Activated CD4-positive, alpha-beta T cell treated with anti-CD3 and anti-CD28 coated beads, Interleukin-2, amount 50 U/mL, for 16 hours (primary cell): ENCODE measurements around the gene PGLYRP4.

Source experiments
- DNase-seq: peaks from one replicate; pipeline ENCODE4 v3.0.0-alpha.2; 2020

Gene PGLYRP4

DNA sequence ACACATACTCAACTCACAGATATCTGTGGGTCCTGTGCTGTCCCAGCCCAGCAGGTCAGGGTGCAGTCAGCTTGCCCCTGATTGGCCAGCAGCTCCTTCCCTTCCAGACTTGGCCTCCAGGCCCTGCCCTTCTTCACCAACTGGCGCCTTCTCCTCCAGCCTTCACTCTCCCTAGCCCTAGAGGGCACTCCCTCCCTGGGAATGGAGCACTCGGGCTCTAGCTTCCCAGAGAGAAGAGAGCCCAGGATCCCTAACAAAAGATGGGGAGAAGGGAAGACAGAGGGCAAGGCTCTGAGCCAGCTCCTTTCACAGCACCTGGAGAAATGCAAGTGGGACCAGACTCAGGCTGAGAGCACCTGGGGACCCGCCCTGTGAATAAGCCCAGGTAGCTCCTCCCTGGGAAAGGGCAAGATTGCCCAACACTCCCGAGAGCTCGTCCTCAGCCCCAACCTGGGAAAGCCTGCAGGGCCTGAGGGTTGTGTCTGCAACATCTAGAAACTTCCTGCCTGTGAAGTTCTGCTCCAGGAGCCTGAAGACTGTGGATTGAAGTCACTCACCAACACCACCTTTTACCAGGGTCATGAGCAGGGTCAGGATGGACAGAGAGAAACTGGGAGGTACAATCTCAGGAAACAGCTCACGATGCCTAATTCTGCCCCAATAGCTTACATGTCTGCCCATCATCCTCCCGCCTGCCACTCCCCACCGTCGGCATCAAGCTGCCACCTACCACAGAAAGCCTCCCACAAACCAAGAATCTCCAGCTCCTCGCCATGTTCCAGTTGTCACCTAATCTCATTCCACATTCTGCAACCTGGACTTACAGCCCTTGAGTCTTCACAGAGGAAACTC, at the start of gene PGLYRP4:
PGLYRP4 (minus strand) TSS at position 331 of the 852 bp plus-strand sequence. CDS start 909 bp downstream, outside the sequence.
- DNase-seq: no peak

GRCh38 chr1:153397924-153398651, 49.4 kb upstream of the PGLYRP4 start:
- DNase-seq: no peak

DNA sequence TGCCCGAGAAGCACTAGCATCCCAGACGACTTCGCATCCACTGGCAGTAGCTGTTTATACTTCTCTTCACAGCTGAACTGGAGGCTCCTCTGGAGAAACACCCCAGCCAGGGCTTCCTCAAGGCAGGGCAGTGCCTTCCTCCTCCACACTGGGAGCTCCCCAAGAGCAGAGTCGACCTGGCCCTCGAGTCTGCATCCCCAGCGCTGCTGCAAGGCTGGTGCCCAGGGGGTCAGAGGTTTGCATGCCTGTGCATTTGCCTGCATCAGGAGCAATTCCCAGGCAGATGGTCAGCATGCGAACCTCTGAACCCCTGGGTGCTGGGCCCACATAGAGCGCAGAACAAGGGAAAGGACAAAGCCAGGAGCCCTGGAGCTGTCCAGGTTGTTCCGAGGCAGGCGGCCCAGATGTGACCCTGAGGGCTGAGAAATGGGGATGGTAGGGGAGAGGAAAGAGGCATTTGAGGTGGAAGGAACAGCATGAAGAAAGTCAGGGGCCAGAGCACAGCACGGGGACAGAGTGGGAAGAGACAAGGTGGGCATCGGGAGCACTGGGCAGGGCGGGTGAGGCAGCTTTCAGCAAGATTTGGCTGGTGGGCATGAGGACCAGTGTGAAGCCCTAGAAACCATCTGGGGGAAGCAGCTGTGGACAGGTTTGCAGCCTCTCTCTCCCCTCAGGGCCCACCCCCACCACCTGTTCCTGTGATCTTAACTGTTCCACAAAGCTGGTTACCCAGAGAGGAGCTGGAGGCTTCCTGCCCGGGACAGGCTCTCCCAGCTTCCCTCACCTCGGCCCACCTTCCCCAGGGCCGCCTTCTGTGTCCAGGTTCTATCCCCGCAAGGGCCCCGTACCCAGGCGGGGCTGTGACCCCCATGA, 48.6 kb upstream of the PGLYRP4 start:
- no peak for DNase-seq

DNA sequence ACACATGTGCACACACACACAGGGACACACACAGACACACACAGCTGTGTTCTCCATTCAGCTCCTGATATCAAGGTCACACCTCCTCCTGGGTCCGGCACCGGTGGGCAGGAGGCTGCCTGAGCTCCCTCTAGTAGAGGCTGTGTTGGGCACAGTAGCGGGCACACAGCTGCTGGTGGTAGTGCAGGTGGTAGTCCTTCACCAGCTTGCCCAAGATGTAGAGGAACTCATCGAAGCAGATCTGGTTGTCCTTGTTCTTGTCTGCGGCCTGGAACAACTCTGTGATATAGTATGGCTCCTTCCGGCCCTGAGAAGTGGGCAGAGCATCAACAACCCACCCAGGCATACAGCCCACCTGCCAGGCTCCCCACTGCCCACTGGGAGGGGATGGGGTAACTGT, 47.8 kb upstream of the PGLYRP4 start:
- DNase-seq: no peak

DNA sequence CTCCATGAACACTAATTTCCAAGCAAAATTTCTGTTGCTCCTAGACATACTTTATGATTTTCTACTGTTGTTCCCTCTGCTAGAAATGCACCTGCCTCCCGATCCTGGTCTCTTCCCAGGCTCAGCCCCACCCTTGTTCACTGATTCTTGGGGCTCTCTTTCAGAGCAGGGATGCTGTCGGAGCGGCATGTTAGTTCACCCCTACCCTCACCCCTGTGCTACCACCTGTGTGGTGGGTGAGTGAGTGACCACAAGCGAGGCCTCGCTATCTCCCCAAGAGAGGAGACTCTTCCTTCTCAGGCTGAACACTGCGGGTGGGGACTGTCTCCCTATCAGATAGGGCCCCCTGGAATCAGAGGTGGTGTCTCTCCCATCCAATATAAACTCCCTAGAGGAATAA, 47.1 kb upstream of the PGLYRP4 start:
- DNase-seq: no peak

DNA sequence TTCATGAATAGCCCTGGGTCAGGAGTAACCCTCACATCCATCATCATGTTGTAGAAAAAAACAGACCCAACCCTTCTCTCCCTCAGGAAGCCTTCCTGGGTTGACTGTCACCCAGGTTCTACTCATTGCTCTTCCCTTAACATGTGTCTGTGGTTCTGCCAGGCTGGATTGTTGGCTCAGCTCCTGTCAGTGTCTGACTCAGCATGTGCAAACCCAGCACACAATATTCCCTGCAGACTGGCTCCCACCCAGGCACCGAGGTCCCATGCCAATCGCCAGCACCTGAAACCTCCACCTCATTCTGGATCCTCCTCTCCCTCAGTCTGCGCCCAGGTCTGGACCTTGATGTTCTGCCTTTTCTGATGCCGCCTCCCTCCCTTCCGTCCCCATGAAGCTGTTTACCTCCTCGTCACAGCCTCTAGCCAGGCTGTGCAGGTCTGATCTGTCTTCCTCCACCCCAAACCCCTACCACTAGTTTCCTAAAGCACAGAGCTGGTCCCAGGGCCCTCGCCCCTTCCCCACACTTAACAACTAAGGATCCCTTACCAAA, 46.6 kb upstream of the PGLYRP4 start:
- DNase-seq: no peak

DNA sequence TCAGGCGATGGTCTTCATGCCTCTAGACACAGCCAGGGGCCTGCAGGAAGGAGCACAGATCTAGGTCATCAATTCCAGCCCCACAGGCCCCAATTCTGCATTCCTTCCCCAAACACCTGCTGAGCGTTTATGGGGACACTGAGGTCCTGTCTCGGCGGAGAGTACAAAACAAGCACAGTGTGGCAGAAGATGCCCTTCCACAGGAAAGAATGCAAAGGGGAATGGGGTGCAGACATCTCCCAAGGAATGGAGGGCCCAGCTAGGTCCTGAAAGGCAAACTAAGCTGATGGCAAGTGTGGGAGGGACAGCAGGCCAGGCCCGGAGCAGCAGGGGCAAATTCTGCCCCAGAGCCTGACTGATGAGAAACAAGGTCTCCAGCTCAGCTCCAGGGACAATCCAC, 45.8 kb upstream of the PGLYRP4 start:
- DNase-seq: no peak

GRCh38 chr1:153393926-153394325, 45.3 kb upstream of the PGLYRP4 start:
- DNase-seq: no peak

GRCh38 chr1:153392822-153393221, 44.2 kb upstream of the PGLYRP4 start:
- DNase-seq: no peak

DNA sequence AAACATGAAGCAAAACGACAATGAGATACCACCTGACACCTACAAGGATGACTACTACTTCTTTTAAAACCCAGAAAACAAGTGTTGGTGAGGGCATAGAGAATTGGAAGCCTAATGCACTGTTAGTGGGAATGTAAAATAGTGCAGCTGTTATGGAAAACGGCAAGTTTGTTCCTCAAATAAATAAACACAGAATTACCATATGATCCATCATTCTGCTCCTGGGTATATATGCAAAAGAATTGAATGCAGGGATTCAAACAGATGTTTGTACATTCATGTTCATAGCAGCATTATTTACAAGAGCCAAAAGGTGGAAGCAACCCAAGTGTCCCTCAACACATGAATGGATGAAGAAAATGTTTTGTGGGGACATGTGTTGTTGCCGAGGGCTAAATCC, 43.6 kb upstream of the PGLYRP4 start:
- DNase-seq: no peak

DNA sequence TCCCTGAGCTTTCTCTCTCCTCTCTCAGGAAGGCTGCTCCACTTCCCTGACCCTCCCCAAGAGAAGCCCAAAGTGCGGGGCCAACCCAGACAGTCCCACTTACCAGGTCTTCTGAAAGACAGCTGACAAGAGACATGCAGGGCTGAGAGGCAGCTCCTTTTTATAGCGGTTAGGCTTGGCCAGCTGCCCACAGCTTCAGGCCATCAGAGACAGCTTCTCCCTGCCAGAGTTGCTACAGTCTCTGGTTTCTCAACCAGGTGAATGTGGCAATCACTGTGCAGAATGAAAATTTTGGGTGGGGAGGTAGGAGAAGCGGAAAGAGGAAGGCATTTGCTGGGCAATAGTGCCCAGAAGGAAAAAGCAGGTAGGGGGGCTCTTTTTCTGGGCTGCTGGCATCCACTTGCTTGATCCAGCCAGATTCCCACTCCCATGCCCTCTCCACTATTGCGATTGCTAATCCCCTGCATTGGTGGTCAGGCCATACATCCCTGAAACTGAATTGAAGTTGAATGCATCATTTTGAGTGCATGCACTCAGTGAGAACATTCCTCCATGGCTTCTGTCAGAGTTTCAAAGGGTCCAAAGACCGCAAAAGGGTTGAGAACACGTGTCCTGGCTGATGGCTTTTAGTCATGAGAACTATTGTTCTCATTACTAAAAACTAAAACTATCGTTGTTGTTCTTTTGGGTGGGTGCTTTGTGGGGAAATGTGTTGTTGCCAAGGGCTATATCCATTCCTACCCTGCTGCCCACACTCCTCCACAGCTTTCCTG, 42.5 kb upstream of the PGLYRP4 start, which contains the start of gene S100A8:
S100A8 (minus strand) TSS at position 136 of the 773 bp plus-strand sequence. CDS start 538 bp downstream, outside the sequence.
- no peak for DNase-seq

GRCh38 chr1:153389973-153390879, 41.6 kb upstream of the PGLYRP4 start:
- DNase-seq: no peak

GRCh38 chr1:153389401-153389800, 40.8 kb upstream of the PGLYRP4 start:
- DNase-seq: no peak

DNA sequence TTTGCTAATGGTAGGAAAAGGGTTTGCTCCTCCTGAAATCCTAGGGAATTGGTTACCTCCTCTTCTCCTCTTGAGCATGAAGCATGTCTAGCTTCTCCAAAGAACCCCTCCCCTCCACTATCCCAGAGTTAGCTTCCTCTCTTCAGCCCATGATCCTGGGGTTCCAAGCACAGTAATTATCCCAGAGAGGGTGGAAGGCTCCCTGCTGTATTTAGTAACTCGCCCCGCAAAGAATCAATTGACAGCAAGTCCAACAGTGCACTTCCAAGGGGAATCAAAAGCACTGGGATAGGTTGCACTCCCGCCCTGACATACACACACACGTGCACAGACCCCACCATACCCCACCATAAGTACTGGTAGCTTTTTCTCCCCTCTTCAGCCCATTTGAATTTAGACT, 39.1 kb upstream of the PGLYRP4 start:
- DNase-seq: no peak

DNA sequence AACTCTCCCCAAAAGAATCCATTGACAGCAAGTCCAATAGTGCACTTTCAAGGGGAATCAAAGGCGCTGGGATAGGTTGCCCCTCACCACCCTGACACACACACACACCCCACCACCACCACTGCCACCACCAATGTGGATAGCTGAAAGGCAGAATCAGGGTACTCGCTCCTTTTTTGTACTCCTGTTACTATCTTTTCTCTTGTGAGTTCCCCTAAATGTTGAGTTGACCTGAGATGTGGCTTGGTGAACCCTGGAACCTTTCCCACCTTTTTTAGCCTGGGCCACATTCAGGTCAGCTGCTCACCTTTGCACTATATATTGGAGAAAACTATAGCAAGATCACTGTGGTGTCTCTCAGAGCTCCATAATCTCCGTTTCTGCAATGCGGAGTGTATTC, 38.4 kb upstream of the PGLYRP4 start:
- no peak for DNase-seq

DNA sequence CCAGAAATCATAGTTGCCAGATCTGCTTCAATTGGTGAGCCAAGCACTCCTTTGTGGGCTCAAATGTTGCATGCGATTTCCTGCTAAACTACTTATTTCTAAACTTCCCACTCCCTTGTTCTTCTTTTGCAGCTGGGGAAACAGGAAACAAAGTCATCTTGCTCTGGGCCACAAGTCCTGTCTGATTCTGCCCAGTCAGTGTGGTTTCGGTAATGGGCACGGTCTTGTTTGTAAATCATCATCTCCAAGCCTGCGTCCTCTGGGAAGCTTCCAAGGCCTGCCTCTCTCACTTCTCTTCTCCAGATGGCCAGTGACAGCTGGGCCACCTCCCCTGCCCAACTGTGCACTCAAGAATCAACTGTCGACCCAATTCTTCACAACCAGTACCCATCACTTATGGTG, 37.9 kb upstream of the PGLYRP4 start:
- peak; percentile 28 for DNase-seq

- DNase-seq: no peak
Observed at GRCh38 chr1:153384958-153385580, 36.4 kb upstream of the PGLYRP4 start.

- DNase-seq: no peak
Observed at GRCh38 chr1:153380711-153381110, 32.1 kb upstream of the PGLYRP4 start.

GRCh38 chr1:153379591-153379990, 30.9 kb upstream of the PGLYRP4 start:
- no peak for DNase-seq

DNA sequence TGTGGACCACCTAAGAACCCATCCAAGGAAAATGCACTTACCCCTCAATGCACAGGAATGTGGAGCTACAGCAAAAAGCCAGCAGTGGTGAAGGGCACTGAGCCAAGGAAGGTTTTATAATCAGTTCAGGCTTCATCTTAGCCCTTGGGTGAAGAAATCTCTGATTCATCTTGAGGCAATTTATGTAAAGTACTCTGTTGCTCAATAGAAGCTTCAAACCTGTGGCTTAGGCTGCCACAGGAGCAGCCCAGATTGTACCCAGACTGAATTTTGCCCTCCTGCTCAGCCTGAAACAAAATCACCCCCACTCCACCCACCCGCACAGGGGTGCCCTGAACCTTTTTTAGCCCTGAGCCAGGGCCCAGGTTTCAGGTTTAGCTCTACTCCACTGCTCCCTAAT, 26.9 kb upstream of the PGLYRP4 start, which contains the start of gene S100A12:
S100A12 (minus strand) TSS at position 111 of the 400 bp plus-strand sequence. CDS start 1,029 bp downstream, outside the sequence.
- DNase-seq: no peak
